HAP-1 (cell line): ENCODE data around the gene BIN1.

ENCODE experiments used
- DNase-seq, 2 experiments: peaks; one replicate each; pipeline ENCODE4 v3.0.0-alpha.2; 2016 to 2020; ENCODE audit warnings: low spot score in 2 of 2
- H3K27me3 ChIP-seq: fragments of 250-450 bp; sonication (Bioruptor Pico); 2 replicates; pipeline ENCODE4 v1.5.1; 2020; ENCODE audit warnings: low read depth, mild to moderate bottlenecking, moderate library complexity
- H3K36me3 ChIP-seq: fragments of 250-450 bp; sonication (Bioruptor Pico); replicated peaks from 2 replicates; pipeline ENCODE4 v1.5.1; 2020; ENCODE audit warnings: mild to moderate bottlenecking
- H3K4me1 ChIP-seq: fragments of 250-450 bp; sonication (Bioruptor Pico); 2 replicates; pipeline ENCODE4 v1.5.1; 2020; ENCODE audit warnings: mild to moderate bottlenecking
- H3K4me3 ChIP-seq: fragments of 250-450 bp; sonication (Bioruptor Pico); 2 replicates; pipeline ENCODE4 v1.5.1; 2020; ENCODE audit warnings: mild to moderate bottlenecking, moderate library complexity
- H3K9me3 ChIP-seq: fragments of 250-450 bp; sonication (Bioruptor Pico); 2 replicates; pipeline ENCODE4 v1.5.1; 2020; ENCODE audit warnings: mild to moderate bottlenecking, moderate library complexity
- in situ Hi-C: fragments of 300-500 bp; cut with MboI; formaldehyde crosslinking; loops from 3 replicates; pipeline ENCODE4 v1.14.3; 2020; ENCODE audit warnings: low sequenced_read_pairs, inconsistent platforms, mixed read lengths

The BIN1 gene

GRCh38 chr2:127106991-127107621 is at the start of gene BIN1:
TSS of gene BIN1 (minus strand) at chr2:127107154. CDS start at chr2:127106943, 211 bp downstream.
- Histone ChIP-seq H3K9me3 (no peaks in the 10 kb centered on the region), H3K4me1 (peaks cover 4% of the 10 kb centered on the region), H3K36me3 (no peaks in the 10 kb centered on the region), H3K4me3 (peak within 1 kb of the TSS; percentile 61), H3K27me3 (0 out of 2 replicates have a peak, but pooled peaks cover 3% of the 10 kb centered on the region)
- in situ Hi-C loops, result no loop called here
- peak; percentile 85 to 94 for DNase-seq

GRCh38 chr2:127155947-127156346 is 49.0 kb upstream of the BIN1 start:
- no peaks in the 10 kb centered on the region for H3K9me3 ChIP-seq
- no peaks in the 10 kb centered on the region for H3K4me1 ChIP-seq
- in situ Hi-C loops, result no loop called here
- no peak for DNase-seq
- H3K4me3 ChIP-seq, result no peak overlapping the region
- H3K36me3 ChIP-seq, result no peaks in the 10 kb centered on the region
- no peaks in the 10 kb centered on the region for H3K27me3 ChIP-seq

- Histone ChIP-seq H3K4me1 (no peaks in the 10 kb centered on the region), H3K27me3 (no peaks in the 10 kb centered on the region), H3K4me3 (no peak overlapping the region), H3K36me3 (no peaks in the 10 kb centered on the region), H3K9me3 (no peaks in the 10 kb centered on the region)
- in situ Hi-C loops, result no loop called here
- no peak for DNase-seq
These were observed 48.2 kb upstream of the BIN1 start for GRCh38 chr2:127155028-127155581.

GRCh38 chr2:127154396-127154795 is 47.4 kb upstream of the BIN1 start:
- no peak overlapping the region for H3K4me3 ChIP-seq
- H3K4me1 ChIP-seq, result no peaks in the 10 kb centered on the region
- H3K9me3 ChIP-seq, result no peaks in the 10 kb centered on the region
- no peaks in the 10 kb centered on the region for H3K27me3 ChIP-seq
- in situ Hi-C loops, result no loop called here
- no peaks in the 10 kb centered on the region for H3K36me3 ChIP-seq
- DNase-seq, result no peak

- no peak for DNase-seq
- in situ Hi-C loops, result no loop called here
- no peaks in the 10 kb centered on the region for H3K4me1 ChIP-seq
These were observed 46.8 kb upstream of the BIN1 start for GRCh38 chr2:127153691-127154158.

GRCh38 chr2:127150996-127151395 is 44.0 kb upstream of the BIN1 start:
- DNase-seq, result no peak
- no peaks in the 10 kb centered on the region for H3K9me3 ChIP-seq
- H3K27me3 ChIP-seq, result no peaks in the 10 kb centered on the region
- in situ Hi-C loops, result no loop called here
- no peak overlapping the region for H3K4me3 ChIP-seq
- H3K36me3 ChIP-seq, result no peaks in the 10 kb centered on the region
- H3K4me1 ChIP-seq, result no peaks in the 10 kb centered on the region

More at GRCh38 chr2:127153691-127154158, 46.8 kb upstream of the BIN1 start:
- Histone ChIP-seq H3K9me3 (no peaks in the 10 kb centered on the region), H3K27me3 (no peaks in the 10 kb centered on the region), H3K36me3 (no peaks in the 10 kb centered on the region), H3K4me3 (no peak overlapping the region)

- Histone ChIP-seq H3K9me3 (no peaks in the 10 kb centered on the region), H3K4me1 (no peaks in the 10 kb centered on the region), H3K27me3 (no peaks in the 10 kb centered on the region), H3K36me3 (no peaks in the 10 kb centered on the region), H3K4me3 (no peak overlapping the region)
- DNase-seq, result no peak
- in situ Hi-C loops, result no loop called here
These were observed 42.4 kb upstream of the BIN1 start for GRCh38 chr2:127149384-127149783.

- Histone ChIP-seq H3K27me3 (no peaks in the 10 kb centered on the region), H3K4me3 (no peak overlapping the region), H3K9me3 (no peaks in the 10 kb centered on the region), H3K36me3 (no peaks in the 10 kb centered on the region), H3K4me1 (no peaks in the 10 kb centered on the region)
- in situ Hi-C loops, result no loop called here
- no peak for DNase-seq
These were observed 40.0 kb upstream of the BIN1 start for GRCh38 chr2:127146820-127147502.

- Histone ChIP-seq H3K36me3 (no peaks in the 10 kb centered on the region), H3K4me1 (no peaks in the 10 kb centered on the region), H3K27me3 (no peaks in the 10 kb centered on the region), H3K4me3 (no peak overlapping the region), H3K9me3 (no peaks in the 10 kb centered on the region)
- no peak for DNase-seq
- in situ Hi-C loops, result no loop called here
These were observed 39.2 kb upstream of the BIN1 start for GRCh38 chr2:127146071-127146725.

- Histone ChIP-seq H3K9me3 (no peaks in the 10 kb centered on the region), H3K27me3 (0 out of 2 replicates have a peak, but pooled peaks cover under 1% of the 10 kb centered on the region), H3K36me3 (no peaks in the 10 kb centered on the region), H3K4me3 (no peak overlapping the region), H3K4me1 (no peaks in the 10 kb centered on the region)
- DNase-seq, result no peak
- in situ Hi-C loops, result no loop called here
These were observed 38.4 kb upstream of the BIN1 start for GRCh38 chr2:127145280-127145895.

GRCh38 chr2:127143841-127144782 is 37.2 kb upstream of the BIN1 start:
- H3K36me3 ChIP-seq, result no peaks in the 10 kb centered on the region
- peaks cover 2% of the 10 kb centered on the region; the same call in 1 of the 2 replicates for H3K9me3 ChIP-seq
- in situ Hi-C loops, result no loop called here
- H3K4me1 ChIP-seq, result no peaks in the 10 kb centered on the region
- no peak for DNase-seq
- H3K4me3 ChIP-seq, result no peak overlapping the region
- H3K27me3 ChIP-seq, result 0 out of 2 replicates have a peak, but pooled peaks cover 2% of the 10 kb centered on the region

GRCh38 chr2:127142663-127143630 is 36.0 kb upstream of the BIN1 start:
- H3K4me3 ChIP-seq, result no peak overlapping the region
- peaks cover 7% of the 10 kb centered on the region; the same call in 1 of the 2 replicates for H3K9me3 ChIP-seq
- in situ Hi-C loops, result no loop called here
- 0 out of 2 replicates have a peak, but pooled peaks cover 2% of the 10 kb centered on the region for H3K27me3 ChIP-seq
- no peak for DNase-seq
- no peaks in the 10 kb centered on the region for H3K4me1 ChIP-seq
- H3K36me3 ChIP-seq, result no peaks in the 10 kb centered on the region
